Mucosa of stomach (tissue), 1 donor: ENCODE data around the gene GLIS1.

Experiments used
- H3K27me3 ChIP-seq: one replicate; pipeline ENCODE4 v1.7.0; 2013; ENCODE audit warnings: mild to moderate bottlenecking, low read length; ENCODE audit not compliant: control insufficient read depth, insufficient read depth
- H3K36me3 ChIP-seq: one replicate; pipeline ENCODE4 v1.7.0; 2013; ENCODE audit warnings: low read length; ENCODE audit not compliant: control insufficient read depth, insufficient read depth
- H3K4me1 ChIP-seq: one replicate; pipeline ENCODE4 v1.7.0; 2013; ENCODE audit warnings: mild to moderate bottlenecking, low read length; ENCODE audit not compliant: control insufficient read depth, insufficient read depth
- H3K4me3 ChIP-seq: one replicate; pipeline ENCODE4 v1.7.0; 2013; ENCODE audit warnings: low read length
- H3K9ac ChIP-seq: one replicate; pipeline ENCODE4 v1.7.0; 2013; ENCODE audit warnings: mild to moderate bottlenecking, low read length, moderate library complexity
- H3K9me3 ChIP-seq: one replicate; pipeline ENCODE4 v1.7.0; 2013; ENCODE audit warnings: mild to moderate bottlenecking, low read length, moderate library complexity; ENCODE audit not compliant: control insufficient read depth
- donor health status: Pancreatic carcinoma.

The GLIS1 gene

DNA sequence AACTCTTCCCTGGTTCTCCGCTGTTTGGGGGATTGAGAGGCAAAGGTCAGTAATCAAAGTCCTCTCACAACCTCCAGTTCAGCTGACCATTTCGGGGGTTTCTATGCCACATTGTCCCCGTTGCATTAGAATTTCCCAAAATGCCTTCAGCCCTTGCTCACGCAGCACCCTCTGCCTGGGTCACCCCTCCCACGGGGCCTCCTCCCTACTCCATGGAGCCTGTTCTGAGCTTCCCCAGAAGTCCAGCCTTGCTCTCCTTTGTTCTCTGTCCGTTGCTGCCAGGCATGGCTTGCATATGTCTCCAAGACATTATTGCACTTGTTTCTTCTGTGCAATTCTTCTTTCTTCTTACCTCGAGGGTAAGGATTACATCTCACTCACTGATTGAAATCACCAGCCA lies 263.3 kb downstream of the GLIS1 start:
- Histone ChIP-seq H3K27me3 (peaks cover 2% of the 10 kb centered on the region), H3K4me3 (no peak overlapping the region), H3K9me3 (no peaks in the 10 kb centered on the region), H3K9ac (no peak overlapping the region), H3K4me1 (no peaks in the 10 kb centered on the region), H3K36me3 (no peaks in the 10 kb centered on the region)

DNA sequence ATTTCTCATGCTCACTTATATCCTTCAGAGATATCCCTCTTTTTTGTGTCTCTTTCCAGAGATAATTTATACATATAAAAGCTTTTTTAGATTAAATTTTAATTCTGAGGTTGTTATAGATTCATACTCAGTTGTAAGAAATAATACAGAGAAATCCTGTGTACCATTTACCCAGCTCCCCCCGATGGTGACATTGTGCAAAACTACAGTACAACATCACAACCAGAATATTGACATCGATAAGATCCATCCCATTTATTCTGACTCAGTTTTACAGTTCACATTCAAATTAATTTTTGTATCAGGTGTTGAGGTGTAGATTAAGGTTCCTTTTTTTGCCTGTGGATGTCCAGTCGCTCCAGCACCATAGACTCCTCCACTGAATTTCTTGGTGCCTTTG lies 265.5 kb downstream of the GLIS1 start:
- H3K9ac ChIP-seq, result no peak overlapping the region
- peaks cover 2% of the 10 kb centered on the region for H3K27me3 ChIP-seq
- H3K36me3 ChIP-seq, result no peaks in the 10 kb centered on the region
- H3K9me3 ChIP-seq, result no peaks in the 10 kb centered on the region
- no peak overlapping the region for H3K4me3 ChIP-seq
- no peaks in the 10 kb centered on the region for H3K4me1 ChIP-seq

DNA sequence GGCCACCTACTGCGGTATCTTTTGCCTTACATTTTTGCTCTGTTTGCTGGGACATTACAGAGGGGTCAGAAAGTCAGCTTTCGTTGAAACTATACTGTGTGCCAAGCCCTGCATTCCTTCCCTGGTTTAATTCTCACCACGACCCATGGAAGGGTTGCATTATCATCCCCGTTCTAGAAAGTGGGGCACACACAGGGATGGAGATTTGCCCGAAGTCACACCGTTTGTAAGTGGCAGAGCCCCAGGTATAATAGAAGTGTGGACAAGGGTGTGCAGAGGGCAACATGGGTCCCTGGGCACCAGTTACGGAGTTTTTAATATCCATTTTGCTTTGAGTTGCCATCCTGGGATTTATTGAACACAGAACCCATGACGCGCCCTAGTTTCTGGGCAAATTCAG lies 268.0 kb downstream of the GLIS1 start:
- no peaks in the 10 kb centered on the region for H3K9me3 ChIP-seq
- no peak overlapping the region for H3K9ac ChIP-seq
- H3K4me1 ChIP-seq, result no peaks in the 10 kb centered on the region
- no peaks in the 10 kb centered on the region for H3K36me3 ChIP-seq
- H3K4me3 ChIP-seq, result no peak overlapping the region
- H3K27me3 ChIP-seq, result no peaks in the 10 kb centered on the region

DNA sequence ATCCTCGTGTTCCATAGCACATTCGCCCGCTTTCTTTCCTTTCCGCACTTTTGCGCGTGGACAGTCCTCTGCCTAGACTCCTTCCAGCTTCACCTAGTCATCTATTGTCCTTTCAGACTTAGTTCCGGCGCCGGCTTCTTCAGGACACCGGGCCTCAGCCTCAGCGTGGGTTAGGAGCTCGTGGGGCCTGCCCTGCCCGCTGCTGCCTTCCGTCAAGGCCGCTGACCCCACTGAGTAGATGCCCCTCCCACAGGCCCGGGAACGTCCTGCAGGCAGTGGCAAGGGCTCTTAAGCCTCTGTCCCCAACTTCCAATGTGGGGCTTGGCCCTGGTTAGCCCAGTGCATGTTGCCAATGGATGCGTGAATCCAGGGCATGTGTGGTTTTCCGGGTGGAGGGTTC lies 268.4 kb downstream of the GLIS1 start:
- no peaks in the 10 kb centered on the region for H3K27me3 ChIP-seq
- H3K36me3 ChIP-seq, result no peaks in the 10 kb centered on the region
- H3K9ac ChIP-seq, result no peak overlapping the region
- no peak overlapping the region for H3K4me3 ChIP-seq
- H3K4me1 ChIP-seq, result no peaks in the 10 kb centered on the region
- H3K9me3 ChIP-seq, result no peaks in the 10 kb centered on the region

DNA sequence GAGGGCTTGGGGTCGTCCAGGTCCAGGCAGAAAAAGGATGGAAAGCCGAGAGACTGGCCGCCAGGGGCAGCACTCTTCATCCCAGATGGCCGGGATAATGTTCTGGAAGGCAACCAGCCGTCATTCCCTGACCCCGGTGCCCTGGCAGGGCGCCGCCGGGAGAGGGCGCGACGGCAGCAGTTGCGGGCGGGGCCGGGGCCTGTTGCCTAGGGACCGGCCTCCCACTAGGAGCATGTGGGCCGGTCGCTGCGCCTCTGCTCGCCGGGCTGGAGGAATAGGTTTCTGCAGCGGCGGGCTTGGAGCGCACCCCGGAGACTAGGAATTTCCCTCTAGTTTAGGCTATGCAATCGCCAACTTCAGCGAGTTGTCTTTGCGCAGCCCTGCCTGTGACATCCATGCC lies 268.8 kb downstream of the GLIS1 start:
- no peaks in the 10 kb centered on the region for H3K4me1 ChIP-seq
- H3K4me3 ChIP-seq, result no peak overlapping the region
- H3K9ac ChIP-seq, result no peak overlapping the region
- H3K27me3 ChIP-seq, result no peaks in the 10 kb centered on the region
- H3K36me3 ChIP-seq, result no peaks in the 10 kb centered on the region
- no peaks in the 10 kb centered on the region for H3K9me3 ChIP-seq

DNA sequence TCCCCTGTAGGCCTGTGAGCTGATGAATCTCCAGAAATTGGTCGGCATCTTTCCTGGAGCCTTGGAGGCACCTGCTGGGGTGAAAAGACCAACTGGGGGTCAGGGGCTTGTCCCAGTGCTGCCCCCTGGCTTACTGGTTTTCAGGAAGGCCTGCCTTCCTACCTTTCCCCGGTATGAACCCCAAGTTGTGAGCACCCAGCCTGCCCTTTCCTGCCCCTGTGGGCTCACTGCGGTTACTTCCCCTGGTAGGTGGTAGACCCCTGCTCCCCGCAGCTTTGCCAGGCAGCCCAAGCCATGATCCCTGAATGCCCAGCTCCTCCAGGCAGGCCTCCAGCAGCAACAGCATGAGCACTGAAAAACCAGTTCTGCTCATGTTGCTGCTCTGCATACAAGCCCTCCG lies 269.6 kb downstream of the GLIS1 start:
- Histone ChIP-seq H3K9me3 (no peaks in the 10 kb centered on the region), H3K9ac (no peak overlapping the region), H3K27me3 (no peaks in the 10 kb centered on the region), H3K4me1 (no peaks in the 10 kb centered on the region), H3K36me3 (no peaks in the 10 kb centered on the region), H3K4me3 (no peak overlapping the region)

DNA sequence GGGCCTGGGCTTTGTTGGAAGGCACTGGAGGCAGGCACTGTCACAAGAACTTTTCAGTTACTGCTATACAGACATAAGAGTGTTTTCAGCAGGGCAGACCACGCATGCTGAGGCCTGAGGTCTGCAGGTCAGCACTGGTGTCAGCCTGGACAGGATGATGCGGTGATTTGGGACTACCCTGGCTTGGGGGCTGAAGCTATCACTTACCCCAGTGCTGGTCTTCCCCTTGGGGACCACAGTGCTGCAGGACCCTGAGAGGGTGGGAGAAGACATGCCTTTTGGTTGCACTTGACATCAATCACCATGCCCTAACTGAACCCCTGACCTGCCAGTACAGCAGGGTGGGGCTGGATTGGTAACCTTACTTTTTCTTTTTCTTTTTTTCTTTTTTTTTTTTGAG lies 270.6 kb downstream of the GLIS1 start:
- Histone ChIP-seq H3K36me3 (no peaks in the 10 kb centered on the region), H3K9me3 (no peaks in the 10 kb centered on the region), H3K4me1 (no peaks in the 10 kb centered on the region), H3K4me3 (no peak overlapping the region), H3K9ac (no peak overlapping the region), H3K27me3 (no peaks in the 10 kb centered on the region)

DNA sequence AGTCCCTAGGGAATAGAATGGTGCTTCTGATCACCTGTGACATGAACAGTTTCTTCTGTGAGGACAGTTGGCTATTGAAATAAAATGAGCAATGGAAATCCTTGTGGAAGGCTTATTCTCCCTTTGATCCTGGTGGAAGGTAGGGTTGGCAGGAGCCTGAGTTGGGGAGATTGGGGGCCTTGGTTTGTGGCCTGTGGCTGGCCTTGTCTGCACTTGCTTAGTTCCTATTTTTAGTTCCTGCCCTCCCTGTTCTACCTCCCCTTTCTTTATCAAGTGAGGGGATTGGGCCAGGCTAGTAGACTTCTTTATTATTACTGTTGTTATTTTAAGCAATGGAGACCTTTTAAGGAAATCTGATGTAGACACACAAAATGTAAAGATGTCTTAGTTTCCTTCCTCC lies 271.6 kb downstream of the GLIS1 start:
- Histone ChIP-seq H3K9me3 (no peaks in the 10 kb centered on the region), H3K27me3 (no peaks in the 10 kb centered on the region), H3K36me3 (no peaks in the 10 kb centered on the region), H3K9ac (no peak overlapping the region), H3K4me3 (no peak overlapping the region), H3K4me1 (no peaks in the 10 kb centered on the region)

DNA sequence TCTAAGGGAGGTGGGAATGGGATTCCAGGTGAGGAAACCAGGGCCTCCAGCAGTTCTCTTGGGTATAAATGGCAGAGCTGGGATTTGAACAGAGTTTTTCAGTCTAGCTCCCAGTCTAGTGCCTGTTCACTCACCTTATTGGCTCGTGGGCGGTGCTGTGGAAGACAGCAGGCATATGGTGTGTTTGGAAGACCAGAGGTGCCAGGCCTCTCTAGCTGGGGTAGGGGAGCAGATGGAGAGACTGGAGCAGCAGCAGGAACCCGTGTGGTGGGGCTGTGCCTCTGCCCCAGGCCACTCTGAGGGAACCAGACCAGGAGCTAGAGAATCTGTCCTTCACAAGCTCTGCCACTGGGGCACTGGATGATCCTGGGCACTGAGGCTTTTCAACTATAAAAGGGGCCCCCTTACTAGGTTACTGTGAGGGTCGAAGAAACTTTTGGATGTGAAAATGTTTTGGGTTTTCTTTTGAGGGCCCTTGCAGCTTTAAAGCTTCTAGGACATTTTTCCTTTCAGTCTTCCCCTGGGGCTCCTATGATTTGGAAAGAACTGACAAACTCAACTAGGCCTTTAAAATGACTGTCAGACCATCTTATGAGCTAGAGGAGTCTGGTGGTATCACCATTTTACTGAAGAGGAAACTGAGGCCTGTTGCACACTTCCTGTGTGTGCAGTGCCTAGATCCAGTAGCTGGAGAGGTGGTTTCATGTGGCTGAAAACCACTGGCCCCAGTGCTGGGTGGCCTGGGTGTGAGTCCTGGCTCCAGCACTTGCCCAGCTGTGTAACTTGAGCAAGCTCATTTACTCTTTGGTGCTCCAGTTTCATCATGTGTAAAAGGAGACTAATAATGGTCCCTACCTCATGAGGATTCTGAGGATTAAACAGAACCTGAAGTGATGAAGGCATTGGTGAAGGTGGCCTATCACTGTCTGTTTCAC lies 273.7 kb downstream of the GLIS1 start:
- Histone ChIP-seq H3K9me3 (no peaks in the 10 kb centered on the region), H3K9ac (no peak overlapping the region), H3K4me1 (no peaks in the 10 kb centered on the region), H3K4me3 (no peak overlapping the region), H3K27me3 (no peaks in the 10 kb centered on the region), H3K36me3 (no peaks in the 10 kb centered on the region)

DNA sequence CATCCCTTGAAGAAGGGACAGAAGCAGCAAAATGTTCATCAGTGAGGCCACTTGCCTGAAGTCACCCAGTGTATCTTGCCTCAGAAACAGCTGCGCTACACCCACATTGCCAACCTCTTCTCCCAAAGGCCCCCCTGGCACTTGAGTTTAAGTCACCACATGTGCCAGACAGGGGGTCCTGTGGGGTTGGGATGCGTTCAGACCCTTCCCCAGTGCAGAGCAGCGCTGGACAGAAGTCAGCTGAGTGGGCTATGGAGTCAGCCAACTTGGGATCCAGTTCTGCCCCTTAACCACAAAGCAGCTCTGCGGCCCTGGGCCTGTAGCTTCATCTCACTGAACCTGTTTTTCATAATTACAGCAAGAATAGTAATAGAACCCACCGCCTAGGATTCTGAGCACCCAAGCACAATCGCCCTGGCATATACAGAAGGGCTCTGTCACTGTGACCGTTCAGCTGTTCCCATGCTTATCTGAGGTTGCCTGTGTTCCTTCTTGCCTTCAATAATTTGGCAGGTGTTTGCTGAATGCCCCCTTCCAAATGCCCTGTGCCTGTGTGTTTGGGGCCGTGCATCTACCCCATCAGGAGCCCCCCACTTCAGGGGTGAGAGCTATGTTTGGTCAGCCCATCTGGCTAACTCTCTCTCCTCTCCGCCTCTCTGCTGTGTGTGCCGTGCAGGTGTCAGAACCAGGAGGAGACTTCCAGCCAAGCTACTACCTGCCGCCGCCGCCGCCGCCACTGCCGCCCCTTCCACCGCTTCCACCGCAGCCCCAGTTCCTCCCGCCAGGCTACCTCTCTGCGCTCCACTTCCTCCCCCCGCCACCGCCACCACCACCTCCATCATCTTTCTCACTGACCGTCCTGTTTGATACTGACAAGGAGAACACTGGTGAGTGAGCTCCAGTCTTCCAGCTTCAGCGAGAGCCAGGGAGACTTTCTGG lies 274.7 kb downstream of the GLIS1 start:
- Histone ChIP-seq H3K4me1 (no peaks in the 10 kb centered on the region), H3K36me3 (no peaks in the 10 kb centered on the region), H3K27me3 (no peaks in the 10 kb centered on the region), H3K9ac (no peak overlapping the region), H3K4me3 (no peak overlapping the region), H3K9me3 (no peaks in the 10 kb centered on the region)

DNA sequence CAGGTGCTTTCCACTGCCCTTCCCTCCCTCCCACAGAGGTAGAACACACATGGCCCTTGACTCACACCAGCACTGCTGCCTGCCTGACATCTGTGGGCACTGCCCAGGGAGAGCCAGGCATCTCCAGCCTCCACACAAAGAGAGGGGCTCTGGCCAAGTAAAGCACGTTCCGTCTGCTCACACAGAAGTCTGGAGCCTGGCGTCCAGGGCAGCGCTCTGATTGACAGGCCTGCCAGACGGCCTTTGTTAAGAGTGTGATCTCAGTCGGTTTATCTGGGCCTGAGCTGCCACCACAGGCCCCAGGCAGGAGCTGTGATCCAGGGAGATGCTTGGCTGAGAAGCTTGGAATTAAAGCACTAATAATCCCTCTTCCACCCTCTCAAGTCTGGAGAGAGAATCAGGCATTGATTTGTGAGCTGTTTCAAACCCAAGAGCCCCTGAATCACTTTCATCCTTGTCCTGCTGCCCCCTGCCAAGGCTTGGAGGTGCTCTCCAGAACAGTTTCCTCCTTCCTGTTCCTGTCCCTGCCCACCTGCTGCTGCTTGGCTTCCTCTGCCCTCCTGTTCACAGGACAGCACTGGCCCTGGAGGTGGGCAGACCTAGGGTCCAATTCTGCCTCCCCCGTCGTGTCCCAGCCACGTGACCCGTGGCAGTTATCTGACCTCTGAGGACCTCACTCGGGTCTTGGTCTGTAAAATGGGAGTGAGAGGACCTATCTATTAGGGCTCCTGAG lies 276.0 kb downstream of the GLIS1 start:
- no peaks in the 10 kb centered on the region for H3K27me3 ChIP-seq
- no peak overlapping the region for H3K9ac ChIP-seq
- no peaks in the 10 kb centered on the region for H3K36me3 ChIP-seq
- no peaks in the 10 kb centered on the region for H3K4me1 ChIP-seq
- H3K9me3 ChIP-seq, result no peaks in the 10 kb centered on the region
- no peak overlapping the region for H3K4me3 ChIP-seq
